ENCODE data around the gene AQP11.
"Not testable (repeated sequence)": the region's sequence is repeated elsewhere in the genome, so short reads cannot be mapped to it uniquely, and the experiment has no call there.

Gene AQP11

GRCh38 chr11:77596626-77597025, 6.9 kb downstream of the AQP11 start:
- DNase-seq: no peak

GRCh38 chr11:77598195-77598594, 8.4 kb downstream of the AQP11 start:
- no peak for DNase-seq

GRCh38 chr11:77602381-77603088, 12.8 kb downstream of the AQP11 start:
- no peak for DNase-seq

DNA sequence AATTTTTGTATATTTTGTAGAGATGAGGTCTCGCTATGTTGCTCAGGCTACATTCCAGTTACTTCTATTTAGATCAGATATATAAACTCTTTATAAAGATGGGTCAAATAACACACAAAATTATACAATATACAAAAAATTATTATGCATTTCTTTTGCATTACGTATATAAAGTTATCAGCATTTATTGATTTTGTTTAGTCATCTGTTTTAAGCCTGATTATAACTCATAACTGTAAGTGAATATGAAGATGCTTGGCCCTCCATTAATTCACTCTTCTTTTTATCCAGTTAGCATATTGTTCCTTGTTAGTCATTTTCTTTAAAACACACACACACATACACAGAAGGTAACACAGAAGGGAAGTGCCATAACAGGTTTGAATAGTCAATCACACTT, 14.5 kb downstream of the AQP11 start:
- DNase-seq: no peak

- DNase-seq: no peak
Observed at GRCh38 chr11:77609234-77609633, 19.5 kb downstream of the AQP11 start.

GRCh38 chr11:77611921-77612320, 22.2 kb downstream of the AQP11 start:
- no peak for DNase-seq

DNA sequence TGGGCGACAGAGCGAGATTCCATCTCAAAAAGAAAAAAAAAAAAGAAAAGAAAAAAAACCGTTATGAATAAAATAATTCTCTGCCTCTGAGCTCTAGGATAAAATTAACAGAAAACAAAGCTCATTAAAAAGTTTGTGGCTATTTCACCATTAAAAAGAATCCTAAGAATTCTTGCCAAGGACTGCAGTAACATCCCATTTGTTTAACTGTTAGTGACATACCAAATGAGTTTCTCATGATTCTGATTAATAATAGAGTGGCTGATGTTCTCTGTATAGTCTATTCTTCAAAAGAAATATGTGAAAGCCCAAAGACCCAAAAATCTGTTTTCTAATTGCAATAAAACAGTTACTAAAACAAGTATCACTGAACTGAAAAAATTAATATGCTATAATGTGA, 28.1 kb downstream of the AQP11 start:
- no peak for DNase-seq

DNA sequence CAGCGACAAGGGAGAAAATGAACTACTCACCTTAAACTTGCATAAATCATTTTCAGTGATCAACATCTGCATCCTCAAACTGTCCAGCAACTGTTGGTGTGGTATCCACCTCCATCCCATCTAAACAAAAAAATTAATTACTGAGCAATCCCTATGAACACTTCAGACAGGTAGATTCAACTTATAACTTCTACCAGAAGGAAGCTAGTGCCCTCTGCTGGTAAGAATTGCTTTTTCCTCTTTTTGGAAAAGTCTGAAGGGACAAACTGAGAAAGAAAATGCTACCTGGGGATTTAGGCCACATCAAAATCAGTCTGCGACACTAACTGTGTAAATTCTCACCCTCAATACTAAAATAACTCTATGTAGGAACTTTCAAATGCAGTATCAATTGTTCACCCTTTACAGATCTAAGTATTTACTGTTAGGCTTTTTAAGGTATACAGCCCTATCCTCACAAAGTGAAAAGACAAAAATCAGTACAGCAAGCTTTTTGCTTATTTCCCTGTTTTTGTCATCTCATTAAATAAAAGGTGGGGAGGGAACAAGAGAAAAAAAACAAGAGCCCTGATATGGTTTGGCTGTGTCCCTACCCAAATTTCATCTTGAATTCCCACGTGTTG, 29.9 kb downstream of the AQP11 start:
- DNase-seq: peak; percentile 55 to 58

DNA sequence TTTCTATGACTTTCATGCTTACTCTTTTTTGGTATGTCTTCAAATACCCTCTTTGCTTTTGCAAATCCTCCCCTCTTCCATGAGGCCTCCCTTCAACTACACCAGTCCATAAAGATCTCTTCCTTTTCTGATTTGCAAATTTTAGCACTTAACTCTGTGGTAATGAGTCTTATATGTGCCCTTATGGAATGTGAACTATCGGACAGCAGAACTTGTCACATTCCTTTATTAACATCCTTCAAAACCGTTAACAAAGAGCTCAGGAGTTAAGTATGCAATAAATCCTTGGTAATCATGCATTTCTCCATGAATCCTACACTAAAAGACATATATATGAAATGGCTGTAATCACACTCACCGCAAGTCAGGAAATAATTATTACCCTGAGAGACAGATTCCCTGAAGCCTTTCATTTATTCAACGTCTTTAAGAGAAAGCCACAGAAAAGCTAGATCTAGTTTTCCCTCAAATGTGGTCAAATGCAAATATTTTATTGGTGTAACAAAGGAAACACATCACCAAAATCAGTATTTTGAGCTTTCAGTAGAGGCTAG, 40.5 kb downstream of the AQP11 start:
- DNase-seq: no peak

DNA sequence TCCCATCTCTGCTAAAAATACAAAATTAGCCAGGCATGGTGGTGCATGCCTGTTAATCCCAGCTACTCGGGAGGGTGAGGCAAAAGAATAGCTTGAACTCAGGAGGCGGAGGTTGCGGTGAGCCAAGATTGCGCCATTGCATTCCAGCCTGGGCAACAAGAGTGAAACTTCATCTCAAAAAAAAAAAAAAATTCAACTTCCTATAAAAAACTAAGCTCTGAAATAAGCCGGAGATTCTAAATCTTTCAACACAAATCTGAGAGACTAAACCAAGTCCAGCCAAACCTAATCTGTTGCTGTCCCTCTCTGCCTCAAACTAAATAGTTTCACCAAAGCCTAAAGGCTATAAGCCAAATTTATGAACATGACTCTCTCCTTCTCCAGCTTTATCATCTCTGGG, 44.2 kb downstream of the AQP11 start:
- DNase-seq: not testable (repeated sequence)

DNA sequence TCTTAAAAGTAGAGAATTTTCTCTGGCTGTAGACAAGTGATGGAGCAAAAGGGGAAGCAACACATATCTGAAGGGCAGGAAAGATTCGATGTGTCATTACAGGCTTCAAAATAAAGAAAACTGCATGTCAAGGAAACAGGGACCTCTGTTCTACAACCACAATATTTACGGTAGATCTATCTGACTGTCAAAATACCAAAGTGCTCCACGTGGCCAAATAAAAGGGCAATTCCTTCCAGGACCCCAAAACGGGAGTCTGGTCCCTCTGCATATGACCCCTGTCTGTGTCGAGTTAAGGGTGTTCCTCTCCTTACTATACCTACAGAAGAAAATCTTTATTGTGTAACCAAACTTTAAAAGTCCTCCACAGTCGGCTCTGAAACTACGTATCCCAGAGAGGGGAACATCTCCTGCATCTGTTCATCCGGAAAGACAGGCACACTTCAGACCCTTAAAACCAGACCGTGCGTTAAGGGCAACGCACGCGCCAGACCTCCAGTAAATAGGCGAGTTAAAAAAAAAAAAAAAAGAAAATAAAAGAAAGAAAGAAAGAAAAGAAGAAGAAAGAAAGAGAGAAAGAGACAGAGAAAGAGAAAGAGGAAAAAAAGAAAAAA, 47.1 kb downstream of the AQP11 start:
- DNase-seq: no peak

- peak; percentile 83 to 90 for DNase-seq
Observed at GRCh38 chr11:77637345-77638165, 47.8 kb downstream of the AQP11 start, which contains the start of gene CLNS1A. Gene CLNS1A, minus strand, starts transcription at chr11:77637794. Its CDS starts 80 bp downstream, at chr11:77637714.

DNA sequence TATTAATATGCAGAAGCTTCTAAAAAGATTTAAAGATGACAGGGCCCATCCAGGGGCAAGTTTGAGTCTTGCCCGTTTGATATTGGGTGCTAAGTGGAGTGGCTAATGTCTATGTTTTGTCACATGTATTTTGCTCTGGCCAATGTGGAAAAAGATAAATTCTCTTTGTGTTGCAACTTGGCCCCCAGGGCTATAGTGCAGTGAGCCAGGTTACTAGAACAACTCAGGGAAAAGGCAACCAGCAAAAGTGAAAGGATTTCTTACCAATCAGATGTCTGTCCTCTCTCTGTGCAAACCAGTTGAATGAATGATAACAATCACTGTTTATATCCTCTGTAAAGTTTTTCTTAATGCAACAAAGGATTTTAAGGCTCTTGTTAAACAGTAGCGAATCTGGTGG, 52.5 kb downstream of the AQP11 start:
- DNase-seq: no peak

DNA sequence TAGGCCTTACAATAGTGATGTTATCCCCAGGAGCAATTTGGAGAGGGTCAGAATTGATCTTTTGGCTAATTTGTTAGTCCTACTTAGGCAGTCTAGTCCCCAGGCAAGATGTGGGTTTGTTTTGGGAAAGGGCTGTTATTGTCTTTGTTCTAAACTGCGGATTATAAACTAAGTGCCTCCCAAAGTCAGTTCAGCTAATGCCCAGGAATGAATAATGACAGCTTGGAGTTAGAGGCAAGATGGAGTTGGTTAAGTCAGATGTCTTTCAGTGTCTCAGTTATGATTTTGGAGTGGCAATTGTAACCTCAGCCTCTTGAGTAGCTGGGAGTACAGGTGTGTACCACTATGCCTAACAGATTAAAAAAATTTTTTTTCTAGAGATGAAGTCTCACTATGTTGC, 55.1 kb downstream of the AQP11 start:
- DNase-seq: no peak

- no peak for DNase-seq
Observed at GRCh38 chr11:77647654-77648305, 58.0 kb downstream of the AQP11 start.

DNA sequence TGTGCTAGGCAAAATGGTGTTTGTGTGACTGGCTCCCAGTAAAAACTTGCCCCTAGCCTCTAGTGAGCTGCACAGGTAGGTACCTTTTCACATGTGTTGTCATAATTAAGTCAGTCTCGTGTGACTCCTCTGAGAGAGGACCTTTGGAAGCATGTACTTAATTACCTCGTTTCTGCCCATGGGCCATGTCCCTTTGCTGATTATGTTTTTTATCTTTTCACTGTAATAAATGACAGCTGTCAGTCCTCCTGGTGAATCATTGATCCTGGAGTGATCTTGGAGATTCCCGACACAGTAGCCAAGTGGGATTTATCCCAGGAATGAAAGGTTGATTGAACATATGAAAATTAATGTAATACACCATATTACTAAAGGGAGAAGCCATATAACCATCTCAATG, 60.4 kb downstream of the AQP11 start:
- no peak for DNase-seq

DNA sequence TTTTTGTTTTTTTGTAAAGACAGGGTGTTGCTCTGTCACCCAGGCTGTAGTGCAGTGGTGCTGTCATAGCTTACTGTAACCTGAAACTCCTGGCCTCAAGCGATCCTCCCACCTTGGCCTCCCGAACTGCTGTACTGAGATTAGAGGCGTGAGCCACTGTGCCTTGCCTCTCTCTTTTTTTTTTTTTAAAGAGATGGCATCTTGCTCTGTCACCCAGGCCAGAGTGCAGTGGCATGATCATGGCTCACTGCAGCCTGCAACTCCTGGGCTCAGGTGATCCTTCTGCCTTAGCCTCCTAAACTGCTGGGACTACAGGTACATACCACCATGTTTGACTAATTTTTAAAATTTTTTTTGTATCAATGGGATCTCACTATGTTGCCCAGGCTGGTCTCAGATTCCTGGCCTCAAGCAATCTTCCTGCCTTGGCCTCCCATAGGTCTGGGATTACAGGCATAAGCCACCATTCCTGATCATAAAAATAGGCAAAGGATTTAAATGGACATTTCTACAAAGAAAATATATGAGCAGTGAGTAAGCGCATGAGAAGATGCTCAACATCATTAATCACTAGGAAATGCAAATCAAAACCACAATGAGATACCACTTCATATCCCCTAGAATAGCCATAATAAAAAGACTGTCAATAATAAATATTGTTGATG, 65.1 kb downstream of the AQP11 start:
- DNase-seq: no peak

DNA sequence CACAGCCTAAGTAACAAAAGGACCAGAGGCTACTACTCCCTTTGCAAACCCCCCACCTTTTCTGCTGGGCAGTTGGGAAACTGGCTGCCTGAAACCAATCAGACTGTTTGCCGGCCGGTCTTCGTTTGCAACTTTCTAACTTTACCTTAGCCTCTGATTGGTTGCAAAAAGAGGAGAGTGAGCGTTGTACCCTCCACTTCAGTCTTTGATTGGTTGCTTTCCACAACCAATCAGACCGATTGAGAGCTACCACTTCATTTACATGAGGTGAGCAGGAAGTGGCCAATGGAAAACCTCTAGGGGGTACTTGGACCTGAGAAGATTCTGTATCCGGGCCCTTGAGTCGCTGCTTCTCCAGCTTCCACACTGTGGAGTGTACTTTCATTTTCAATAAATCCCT, 66.6 kb downstream of the AQP11 start:
- no peak for DNase-seq

- DNase-seq: no peak
Observed at GRCh38 chr11:77658213-77659013, 68.7 kb downstream of the AQP11 start.
